ENCODE results near the gene KRT80.
A peak's percentile ranks its signal among the peaks of the same experiment; 100 is the strongest.

The KRT80 gene

GRCh38 chr12:52151837-52152783, 39.7 kb downstream of the KRT80 start:
- DNase-seq: peak; percentile 65

GRCh38 chr12:52151153-52151836, 40.5 kb downstream of the KRT80 start:
- no peak for DNase-seq

GRCh38 chr12:52149651-52150241, 42.1 kb downstream of the KRT80 start:
- DNase-seq: no peak

- DNase-seq: no peak
These were observed 42.6 kb downstream of the KRT80 start for GRCh38 chr12:52149182-52149641.

GRCh38 chr12:52148464-52149181, 43.2 kb downstream of the KRT80 start:
- no peak for DNase-seq

- no peak for DNase-seq
These were observed 43.8 kb downstream of the KRT80 start for GRCh38 chr12:52147964-52148463.

- no peak for DNase-seq
These were observed 44.3 kb downstream of the KRT80 start for GRCh38 chr12:52147367-52147963.

GRCh38 chr12:52146822-52147366, 44.9 kb downstream of the KRT80 start:
- no peak for DNase-seq

- DNase-seq: no peak
These were observed 45.6 kb downstream of the KRT80 start for GRCh38 chr12:52146089-52146821.

- DNase-seq: no peak
These were observed 46.4 kb downstream of the KRT80 start for GRCh38 chr12:52145228-52146088.

- DNase-seq: no peak
These were observed 47.1 kb downstream of the KRT80 start for GRCh38 chr12:52144512-52145227.

- no peak for DNase-seq
These were observed 49.4 kb downstream of the KRT80 start for GRCh38 chr12:52142431-52142830.

GRCh38 chr12:52141875-52142274, 49.9 kb downstream of the KRT80 start:
- DNase-seq: no peak

- peak; percentile 63 for DNase-seq
These were observed 50.5 kb downstream of the KRT80 start for GRCh38 chr12:52141306-52141705.

GRCh38 chr12:52139579-52140062, 52.2 kb downstream of the KRT80 start:
- DNase-seq: peak; percentile 62

- DNase-seq: no peak
These were observed 52.7 kb downstream of the KRT80 start for GRCh38 chr12:52139147-52139546.

- no peak for DNase-seq
These were observed 54.1 kb downstream of the KRT80 start for GRCh38 chr12:52137746-52138145.

- no peak for DNase-seq
These were observed 59.1 kb downstream of the KRT80 start for GRCh38 chr12:52132754-52133161.

- no peak for DNase-seq
These were observed 61.1 kb downstream of the KRT80 start for GRCh38 chr12:52130711-52131110.
